ENCODE data around the gene FANCM.

FANCM gene

GRCh38 chr14:45135156-45135555 lies 574 bp upstream of the FANCM start:
- TF ChIP-seq CREB1 (IDR thresholded peaks at IDR 0.05; ENCODE audit: low read depth), result no peak
- no peak for TF ChIP-seq USF1 (IDR thresholded peaks at IDR 0.05)
- TF ChIP-seq TEAD4 (IDR thresholded peaks at IDR 0.05), result no peak
- no peak for TF ChIP-seq FOXM1 (IDR thresholded peaks at IDR 0.05; ENCODE audit: borderline replicate concordance, low read depth)
- no peak for TF ChIP-seq EP300 (IDR thresholded peaks at IDR 0.05; ENCODE audit: borderline replicate concordance)
- TF ChIP-seq TCF12 (IDR thresholded peaks at IDR 0.05; ENCODE audit: low read depth), result no peak
- TF ChIP-seq, protein P1, sequence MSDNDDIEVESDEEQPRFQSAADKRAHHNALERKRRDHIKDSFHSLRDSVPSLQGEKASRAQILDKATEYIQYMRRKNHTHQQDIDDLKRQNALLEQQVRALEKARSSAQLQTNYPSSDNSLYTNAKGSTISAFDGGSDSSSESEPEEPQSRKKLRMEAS (IDR thresholded peaks at IDR 0.05), result no peak
- no peak for TF ChIP-seq NFIC (IDR thresholded peaks at IDR 0.05)
- TF ChIP-seq, protein P2, sequence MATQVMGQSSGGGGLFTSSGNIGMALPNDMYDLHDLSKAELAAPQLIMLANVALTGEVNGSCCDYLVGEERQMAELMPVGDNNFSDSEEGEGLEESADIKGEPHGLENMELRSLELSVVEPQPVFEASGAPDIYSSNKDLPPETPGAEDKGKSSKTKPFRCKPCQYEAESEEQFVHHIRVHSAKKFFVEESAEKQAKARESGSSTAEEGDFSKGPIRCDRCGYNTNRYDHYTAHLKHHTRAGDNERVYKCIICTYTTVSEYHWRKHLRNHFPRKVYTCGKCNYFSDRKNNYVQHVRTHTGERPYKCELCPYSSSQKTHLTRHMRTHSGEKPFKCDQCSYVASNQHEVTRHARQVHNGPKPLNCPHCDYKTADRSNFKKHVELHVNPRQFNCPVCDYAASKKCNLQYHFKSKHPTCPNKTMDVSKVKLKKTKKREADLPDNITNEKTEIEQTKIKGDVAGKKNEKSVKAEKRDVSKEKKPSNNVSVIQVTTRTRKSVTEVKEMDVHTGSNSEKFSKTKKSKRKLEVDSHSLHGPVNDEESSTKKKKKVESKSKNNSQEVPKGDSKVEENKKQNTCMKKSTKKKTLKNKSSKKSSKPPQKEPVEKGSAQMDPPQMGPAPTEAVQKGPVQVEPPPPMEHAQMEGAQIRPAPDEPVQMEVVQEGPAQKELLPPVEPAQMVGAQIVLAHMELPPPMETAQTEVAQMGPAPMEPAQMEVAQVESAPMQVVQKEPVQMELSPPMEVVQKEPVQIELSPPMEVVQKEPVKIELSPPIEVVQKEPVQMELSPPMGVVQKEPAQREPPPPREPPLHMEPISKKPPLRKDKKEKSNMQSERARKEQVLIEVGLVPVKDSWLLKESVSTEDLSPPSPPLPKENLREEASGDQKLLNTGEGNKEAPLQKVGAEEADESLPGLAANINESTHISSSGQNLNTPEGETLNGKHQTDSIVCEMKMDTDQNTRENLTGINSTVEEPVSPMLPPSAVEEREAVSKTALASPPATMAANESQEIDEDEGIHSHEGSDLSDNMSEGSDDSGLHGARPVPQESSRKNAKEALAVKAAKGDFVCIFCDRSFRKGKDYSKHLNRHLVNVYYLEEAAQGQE (IDR thresholded peaks at IDR 0.05; ENCODE audit: low read depth), result no peak

GRCh38 chr14:45136399-45136798 lies 669 bp downstream of the FANCM start:
- TF ChIP-seq, protein P1 (IDR thresholded peaks at IDR 0.05), result no peak
- no peak for TF ChIP-seq NFIC (IDR thresholded peaks at IDR 0.05)
- TF ChIP-seq EGR1 (IDR thresholded peaks at IDR 0.05), result no peak
- no peak for TF ChIP-seq CREB1 (IDR thresholded peaks at IDR 0.05; ENCODE audit: low read depth)
- TF ChIP-seq FOXM1 (IDR thresholded peaks at IDR 0.05; ENCODE audit: borderline replicate concordance, low read depth), result no peak
- TF ChIP-seq, protein P2 (IDR thresholded peaks at IDR 0.05; ENCODE audit: low read depth), result no peak
- TF ChIP-seq RAD21 (IDR thresholded peaks at IDR 0.05; ENCODE audit: low read depth), result no peak
- TF ChIP-seq USF1 (IDR thresholded peaks at IDR 0.05), result no peak
- TF ChIP-seq YY1 (IDR thresholded peaks at IDR 0.05; ENCODE audit: low read depth), result no peak
- no peak for TF ChIP-seq CEBPB (IDR thresholded peaks at IDR 0.05)
- TF ChIP-seq TEAD4 (IDR thresholded peaks at IDR 0.05), result no peak
- TF ChIP-seq ZBTB7A (IDR thresholded peaks at IDR 0.05; ENCODE audit: low read depth), result no peak
- TF ChIP-seq TAF1 (IDR thresholded peaks at IDR 0.05; ENCODE audit: low read depth), result no peak
- no peak for TF ChIP-seq EP300 (IDR thresholded peaks at IDR 0.05; ENCODE audit: borderline replicate concordance)
- no peak for TF ChIP-seq TCF12 (IDR thresholded peaks at IDR 0.05; ENCODE audit: low read depth)

- no peak for TF ChIP-seq CEBPB (IDR thresholded peaks at IDR 0.05)
- TF ChIP-seq ZBTB7A (IDR thresholded peaks at IDR 0.05; ENCODE audit: low read depth), result no peak
- TF ChIP-seq USF1 (IDR thresholded peaks at IDR 0.05), result no peak
- TF ChIP-seq, protein P2 (IDR thresholded peaks at IDR 0.05; ENCODE audit: low read depth), result no peak
- TF ChIP-seq EP300 (IDR thresholded peaks at IDR 0.05; ENCODE audit: borderline replicate concordance), result no peak
- no peak for TF ChIP-seq TCF12 (IDR thresholded peaks at IDR 0.05; ENCODE audit: low read depth)
- no peak for TF ChIP-seq TEAD4 (IDR thresholded peaks at IDR 0.05)
- TF ChIP-seq, protein P1 (IDR thresholded peaks at IDR 0.05), result no peak
- no peak for TF ChIP-seq CREB1 (IDR thresholded peaks at IDR 0.05; ENCODE audit: low read depth)
- TF ChIP-seq TAF1 (IDR thresholded peaks at IDR 0.05; ENCODE audit: low read depth), result no peak
- TF ChIP-seq FOXM1 (IDR thresholded peaks at IDR 0.05; ENCODE audit: borderline replicate concordance, low read depth), result no peak
- no peak for TF ChIP-seq YY1 (IDR thresholded peaks at IDR 0.05; ENCODE audit: low read depth)
- no peak for TF ChIP-seq NFIC (IDR thresholded peaks at IDR 0.05)
- TF ChIP-seq EGR1 (IDR thresholded peaks at IDR 0.05), result no peak
- no peak for TF ChIP-seq RAD21 (IDR thresholded peaks at IDR 0.05; ENCODE audit: low read depth)
These were observed 5.0 kb downstream of the FANCM start for GRCh38 chr14:45140661-45141187.

GRCh38 chr14:45144658-45145057 lies 8.9 kb downstream of the FANCM start:
- TF ChIP-seq USF1 (IDR thresholded peaks at IDR 0.05), result no peak
- TF ChIP-seq TEAD4 (IDR thresholded peaks at IDR 0.05), result no peak
- no peak for TF ChIP-seq TAF1 (IDR thresholded peaks at IDR 0.05; ENCODE audit: low read depth)
- TF ChIP-seq, protein P2 (IDR thresholded peaks at IDR 0.05; ENCODE audit: low read depth), result no peak
- TF ChIP-seq RAD21 (IDR thresholded peaks at IDR 0.05; ENCODE audit: low read depth), result no peak
- TF ChIP-seq FOXM1 (IDR thresholded peaks at IDR 0.05; ENCODE audit: borderline replicate concordance, low read depth), result no peak
- TF ChIP-seq ZBTB7A (IDR thresholded peaks at IDR 0.05; ENCODE audit: low read depth), result no peak

All from Ishikawa (cell line).